GM21786 (cell line): Measurements from ENCODE around the gene CEP350.
A peak's percentile ranks its signal among the peaks of the same experiment; 100 is the strongest.

ENCODE experiments used
- ATAC-seq: cut with Tn5 transposase; IDR thresholded peaks from one replicate; pipeline ENCODE4 v1.9.1; 2021; ENCODE audit not compliant: unreplicated experiment

CEP350 gene

DNA sequence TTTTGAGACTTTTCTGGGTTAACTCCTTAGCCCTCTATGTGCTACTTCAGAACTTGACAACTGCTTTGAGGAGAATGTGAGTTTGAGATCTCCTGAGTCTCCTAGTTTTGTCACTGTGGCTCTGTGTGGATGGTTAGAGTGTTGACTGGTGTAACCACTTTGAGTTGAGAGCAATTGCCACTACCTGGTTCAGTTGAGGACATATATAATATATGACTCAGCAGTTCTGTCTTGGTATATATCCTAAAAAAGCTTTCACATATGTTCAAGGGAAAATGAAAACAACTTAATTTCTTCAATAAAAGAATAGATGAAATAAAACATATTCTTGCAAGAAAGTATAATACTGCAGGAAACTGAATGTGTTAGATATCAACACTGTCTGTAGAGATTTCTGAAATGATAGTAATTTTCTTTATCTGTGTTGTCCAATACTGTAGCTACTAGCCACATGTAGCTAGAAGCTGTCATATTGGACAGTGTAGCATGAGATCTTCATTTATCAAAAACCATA lies 103.3 kb downstream of the CEP350 start:
- peak; percentile 60 for ATAC-seq

DNA sequence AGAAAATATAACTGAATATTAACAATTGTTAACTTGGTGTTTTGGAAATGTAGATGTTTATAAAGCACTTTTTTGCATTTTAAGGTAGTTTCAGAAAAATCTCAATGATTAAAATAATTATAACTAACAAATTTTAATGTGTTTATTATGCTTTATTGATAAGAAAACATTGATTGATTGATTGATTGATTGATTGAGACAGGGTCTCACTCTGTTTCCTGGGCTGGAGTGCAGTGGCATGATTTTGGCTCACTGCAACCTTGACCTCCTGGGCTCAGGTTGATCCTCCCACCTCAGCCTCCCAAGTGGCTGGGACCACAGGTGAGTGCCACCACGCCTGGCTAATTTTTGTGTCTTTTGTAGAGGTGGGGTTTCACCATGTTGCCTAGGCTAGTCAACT lies 106.4 kb downstream of the CEP350 start:
- ATAC-seq: no peak

DNA sequence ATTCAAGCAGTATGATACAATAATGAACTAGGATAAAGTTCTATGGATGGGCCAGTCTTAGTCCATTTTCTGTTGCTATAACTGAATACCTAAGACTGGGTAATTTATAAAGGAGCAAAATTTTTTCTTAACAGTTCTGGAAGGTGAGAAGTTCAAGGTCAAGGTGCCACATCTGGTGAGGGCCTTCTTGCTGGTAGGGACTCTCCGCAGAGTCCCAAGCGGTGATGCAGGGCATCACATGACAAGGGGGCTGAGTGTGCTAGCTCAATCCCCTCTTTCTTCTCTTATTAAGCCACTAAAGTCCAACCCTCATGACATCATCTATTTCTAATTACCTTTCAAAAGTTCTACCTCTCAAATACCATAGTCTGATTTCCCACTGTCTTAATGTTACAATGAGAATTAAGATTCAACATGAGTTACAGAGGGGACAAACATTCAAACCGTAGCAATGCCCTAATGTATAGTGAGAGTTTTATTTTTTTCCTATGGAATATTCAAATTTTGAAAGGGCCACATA lies 107.9 kb downstream of the CEP350 start:
- no peak for ATAC-seq

DNA sequence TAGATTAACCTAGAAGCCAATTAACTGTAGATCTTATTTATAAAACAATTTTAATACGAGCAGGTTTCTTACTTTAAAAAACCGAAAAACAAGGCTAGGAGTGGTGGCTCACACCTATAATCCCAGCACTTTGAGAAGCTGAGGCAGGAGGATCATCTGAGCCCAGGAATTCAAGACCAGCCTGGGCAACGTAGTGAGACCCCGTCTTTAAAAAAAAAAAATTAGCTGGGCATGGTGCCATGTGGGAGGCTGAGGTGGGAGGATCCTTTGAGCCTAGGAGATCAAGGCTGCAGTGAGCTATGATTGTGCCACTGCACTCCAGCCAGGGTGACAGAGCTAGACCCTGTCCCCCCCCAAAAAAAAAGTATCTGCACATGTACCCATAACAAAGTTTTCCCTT lies 110.8 kb downstream of the CEP350 start:
- ATAC-seq: no peak

DNA sequence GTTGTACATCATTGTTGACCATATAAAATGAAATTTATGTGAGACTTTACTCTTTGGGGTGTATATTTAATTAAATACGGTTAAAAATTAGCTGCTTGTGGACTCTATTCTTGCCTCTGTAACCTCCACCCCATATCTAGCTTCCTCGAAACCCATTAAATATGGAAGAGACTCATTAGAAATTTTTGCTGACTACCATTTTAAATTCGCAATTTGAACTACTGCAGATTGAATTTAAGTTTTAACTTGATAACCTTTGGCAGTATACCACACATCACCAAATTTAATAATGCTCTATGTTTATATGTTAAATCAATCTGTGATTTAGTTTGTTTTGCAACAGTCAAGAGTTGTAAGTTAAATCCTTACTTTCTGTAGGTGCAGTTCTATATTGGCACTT lies 111.5 kb downstream of the CEP350 start:
- no peak for ATAC-seq

DNA sequence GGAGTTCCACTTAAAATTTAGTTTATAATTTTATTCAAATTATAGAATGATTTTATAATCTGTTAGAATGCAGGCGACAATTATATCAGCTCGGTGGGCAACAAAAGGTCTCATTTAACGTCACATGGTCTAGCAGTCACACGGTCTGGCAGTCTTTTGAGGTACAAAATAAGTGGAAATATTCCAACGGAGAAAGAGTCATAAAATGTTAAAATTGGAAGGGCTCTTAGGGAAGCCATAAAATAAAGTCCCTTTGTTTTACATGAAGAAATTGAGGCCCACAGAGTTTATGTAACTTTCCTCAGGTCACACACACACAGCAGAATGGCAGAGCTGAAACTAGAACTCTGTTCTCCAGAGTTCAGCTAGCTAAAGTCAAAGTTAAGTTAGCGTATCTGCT lies 115.7 kb downstream of the CEP350 start:
- ATAC-seq: no peak

DNA sequence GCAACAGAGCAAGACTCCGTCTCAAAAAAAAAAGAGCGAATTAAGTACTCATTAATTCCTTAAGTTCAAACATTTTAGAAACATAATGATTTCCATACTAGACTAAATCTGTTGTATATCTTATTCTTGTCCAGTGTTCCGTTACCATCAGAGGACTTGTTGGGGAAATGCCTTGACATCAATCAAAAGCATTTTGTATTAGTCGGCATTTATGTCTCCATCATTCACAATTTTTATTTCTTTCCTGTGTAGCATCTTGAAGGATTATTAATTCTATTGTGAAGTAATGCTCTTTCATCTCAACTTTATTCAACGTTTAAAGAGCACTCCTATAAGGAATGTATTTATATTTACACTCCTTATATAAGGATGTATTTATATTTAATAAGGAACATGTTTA lies 117.1 kb downstream of the CEP350 start:
- ATAC-seq: no peak

DNA sequence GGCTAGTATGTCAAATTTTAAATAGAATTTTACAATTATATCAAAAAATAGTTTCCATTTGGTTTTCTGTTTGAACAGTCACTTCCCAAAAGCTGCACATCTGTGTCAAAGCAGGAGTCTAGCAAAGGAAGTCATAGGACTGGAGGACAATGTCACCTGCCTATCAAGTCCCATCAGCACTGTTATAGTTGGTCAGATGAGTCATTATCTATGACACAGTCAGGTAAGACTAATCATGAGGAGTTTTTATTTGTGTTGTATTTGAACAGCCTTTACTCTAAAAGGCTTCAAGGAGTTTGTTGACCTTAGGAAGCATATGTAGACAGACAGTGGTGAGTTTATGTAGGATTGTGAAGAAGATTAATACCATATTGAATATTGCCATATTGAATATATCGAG lies 125.8 kb downstream of the CEP350 start:
- ATAC-seq: no peak

DNA sequence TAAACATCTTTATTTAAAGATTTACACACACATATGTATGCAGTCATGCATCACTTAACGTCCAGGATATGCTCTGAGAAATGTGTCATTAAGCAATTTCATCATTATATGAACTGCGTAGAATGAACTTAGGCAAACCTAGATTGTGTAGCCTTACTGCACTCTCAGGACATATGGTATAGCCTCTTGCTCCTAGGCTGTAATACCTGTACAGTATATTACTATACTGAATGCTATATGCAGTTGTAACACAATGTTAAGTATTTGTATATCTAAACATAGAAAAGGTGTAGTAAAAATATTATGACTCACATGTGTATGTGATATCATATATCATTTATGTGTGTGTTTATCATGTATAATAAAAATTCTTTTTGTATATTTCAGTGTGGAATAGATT lies 126.9 kb downstream of the CEP350 start:
- ATAC-seq: no peak

DNA sequence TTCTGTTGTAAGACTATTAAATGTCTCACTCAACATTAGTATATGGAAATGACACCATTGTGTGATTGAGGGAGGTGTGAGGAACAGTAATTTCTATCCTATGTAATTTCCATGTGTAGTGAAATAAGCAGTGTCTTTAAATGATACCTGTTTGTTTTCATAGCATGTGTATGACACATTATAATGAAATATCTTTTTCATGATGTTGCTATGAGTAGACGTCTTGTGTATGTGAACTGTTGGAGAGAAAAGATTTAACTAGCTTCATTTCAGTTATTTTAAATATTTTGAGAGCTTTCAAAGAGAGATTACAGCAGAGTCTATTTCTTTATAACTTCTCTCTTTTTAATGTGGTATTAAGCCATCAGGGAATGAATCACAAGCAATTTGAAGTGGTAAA lies 128.6 kb downstream of the CEP350 start:
- ATAC-seq: no peak

DNA sequence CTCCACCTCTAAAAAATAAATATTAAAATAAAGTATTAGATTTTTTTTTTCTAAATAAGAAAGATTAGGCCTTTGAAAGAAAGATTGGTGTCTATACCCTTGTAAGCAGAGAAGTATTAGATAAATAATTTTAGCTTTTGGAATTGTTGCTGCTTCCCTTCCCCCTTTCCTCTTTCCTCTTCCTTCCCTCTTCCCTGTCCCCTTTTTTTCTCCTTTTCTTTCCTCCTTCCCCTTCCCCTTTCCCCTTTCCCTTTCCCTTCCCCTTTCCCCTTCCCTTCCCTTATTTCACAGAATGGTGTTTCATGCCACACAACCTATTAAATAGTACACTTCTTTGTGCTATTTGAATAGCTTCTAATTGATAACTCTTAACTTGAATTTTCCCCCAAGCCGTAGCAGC lies 130.3 kb downstream of the CEP350 start:
- ATAC-seq: no peak

DNA sequence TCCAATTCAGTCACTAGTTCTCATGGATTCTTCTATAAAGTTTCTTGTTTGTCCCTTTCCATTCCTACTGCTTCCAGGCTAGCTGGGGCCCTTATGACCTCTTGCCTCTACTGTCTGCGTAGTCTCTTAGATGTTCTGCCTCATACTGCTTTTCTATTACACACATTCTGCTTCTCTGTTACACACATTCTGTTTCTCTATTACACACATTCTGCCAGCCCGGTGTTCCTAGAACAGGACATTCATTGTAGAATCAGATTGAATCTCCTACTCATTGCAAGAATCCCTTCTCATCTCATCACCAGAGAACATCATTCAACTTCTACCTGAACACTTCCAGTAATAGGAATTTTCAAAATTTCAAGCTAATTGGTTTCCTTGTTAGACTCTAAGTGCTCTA lies 130.7 kb downstream of the CEP350 start:
- ATAC-seq: no peak

DNA sequence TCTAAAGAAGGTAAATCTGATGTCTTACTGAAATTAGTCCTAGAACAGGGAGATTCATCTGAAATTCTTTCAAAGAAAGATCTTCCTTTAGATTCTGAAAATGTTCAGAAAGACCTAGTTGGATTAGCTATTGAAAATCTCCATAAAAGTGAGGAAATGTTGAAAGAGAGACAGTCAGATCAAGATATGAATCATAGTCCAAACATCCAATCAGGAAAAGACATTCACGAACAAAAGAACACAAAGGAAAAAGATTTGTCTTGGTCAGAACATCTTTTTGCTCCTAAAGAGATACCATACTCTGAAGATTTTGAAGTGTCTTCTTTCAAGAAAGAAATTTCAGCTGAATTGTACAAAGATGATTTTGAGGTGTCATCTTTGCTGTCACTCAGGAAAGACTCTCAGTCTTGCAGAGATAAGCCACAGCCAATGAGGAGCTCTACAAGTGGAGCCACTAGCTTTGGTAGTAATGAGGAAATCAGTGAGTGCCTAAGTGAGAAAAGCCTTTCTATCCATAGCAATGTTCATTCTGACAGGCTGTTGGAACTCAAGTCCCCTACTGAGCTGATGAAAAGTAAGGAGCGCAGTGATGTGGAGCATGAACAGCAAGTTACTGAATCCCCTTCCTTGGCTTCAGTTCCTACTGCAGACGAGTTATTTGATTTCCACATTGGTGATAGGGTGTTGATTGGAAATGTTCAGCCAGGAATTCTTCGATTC lies 138.5 kb downstream of the CEP350 start:
- no peak for ATAC-seq

DNA sequence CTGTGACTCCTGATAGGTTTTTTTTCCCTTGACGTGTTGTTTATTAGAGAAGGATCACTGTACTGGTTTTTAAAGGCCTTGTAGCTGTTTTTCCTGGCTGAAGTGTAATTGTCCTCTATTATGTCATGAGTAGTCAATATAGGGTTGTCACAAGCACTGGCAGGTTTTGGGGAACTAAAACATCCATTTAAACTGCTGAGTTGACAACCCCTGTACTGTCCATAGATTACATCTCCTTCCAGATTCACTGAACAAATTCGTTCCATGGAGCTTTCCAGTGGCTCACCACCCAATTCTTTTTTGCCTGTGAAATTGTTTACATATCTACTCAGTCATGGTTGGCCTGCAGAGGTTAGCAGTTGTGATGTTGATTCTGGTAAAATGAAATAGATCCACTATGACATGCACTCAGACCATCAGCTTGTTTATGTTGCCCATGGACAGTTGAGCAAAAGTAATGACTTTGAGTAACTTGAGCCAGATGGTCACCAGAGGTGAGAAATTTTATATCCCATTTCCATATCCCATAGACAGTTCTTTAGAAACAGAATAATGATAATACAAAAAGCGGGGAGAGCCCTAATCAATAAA lies 140.2 kb downstream of the CEP350 start:
- ATAC-seq: no peak

DNA sequence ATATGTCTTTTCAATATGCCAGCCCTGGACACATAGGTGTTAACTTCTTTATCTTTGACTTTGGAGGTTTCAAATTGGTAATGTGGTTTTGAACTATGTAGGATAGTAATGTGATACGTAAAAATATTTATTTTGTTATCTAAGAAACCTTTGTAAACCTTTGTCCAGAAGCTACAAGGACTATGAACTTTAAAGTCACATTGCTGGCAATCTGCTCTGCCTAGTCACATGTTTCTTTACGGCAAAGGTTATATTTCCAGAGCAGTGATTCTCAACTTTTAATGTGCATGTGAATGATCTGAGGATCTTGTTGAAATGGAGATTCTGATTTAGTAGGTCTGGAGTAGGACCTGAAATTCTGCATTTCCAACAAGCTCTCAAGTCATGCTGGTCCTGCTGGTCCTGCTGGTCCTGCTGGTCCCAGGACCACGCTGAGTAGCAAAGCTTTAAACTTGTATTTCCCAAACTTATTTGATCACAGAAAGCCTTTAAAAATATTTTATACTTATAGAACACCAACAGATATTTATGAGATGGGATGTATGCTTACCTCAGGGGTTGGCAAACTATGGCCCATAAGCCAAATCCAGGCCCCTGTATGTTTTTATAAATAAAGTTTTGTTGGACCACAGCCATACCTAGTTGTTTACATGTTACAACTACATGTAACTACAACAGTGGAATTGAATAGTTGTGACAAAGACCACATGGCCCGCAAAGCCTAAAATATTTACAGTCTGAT lies 142.1 kb downstream of the CEP350 start:
- ATAC-seq: no peak

DNA sequence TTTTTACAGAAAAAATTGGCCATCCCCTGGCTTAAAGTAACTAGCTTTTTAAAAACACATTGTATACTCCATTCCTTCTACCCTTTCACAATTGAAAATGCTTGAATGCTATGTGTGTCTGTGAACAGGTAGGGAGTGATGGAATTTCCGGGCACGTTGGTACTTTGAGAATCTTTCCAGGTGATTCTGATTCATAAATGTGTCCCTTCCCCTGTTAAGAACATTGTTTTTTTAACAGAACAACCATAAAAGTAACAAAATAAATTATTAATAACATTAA lies 142.7 kb downstream of the CEP350 start:
- no peak for ATAC-seq

DNA sequence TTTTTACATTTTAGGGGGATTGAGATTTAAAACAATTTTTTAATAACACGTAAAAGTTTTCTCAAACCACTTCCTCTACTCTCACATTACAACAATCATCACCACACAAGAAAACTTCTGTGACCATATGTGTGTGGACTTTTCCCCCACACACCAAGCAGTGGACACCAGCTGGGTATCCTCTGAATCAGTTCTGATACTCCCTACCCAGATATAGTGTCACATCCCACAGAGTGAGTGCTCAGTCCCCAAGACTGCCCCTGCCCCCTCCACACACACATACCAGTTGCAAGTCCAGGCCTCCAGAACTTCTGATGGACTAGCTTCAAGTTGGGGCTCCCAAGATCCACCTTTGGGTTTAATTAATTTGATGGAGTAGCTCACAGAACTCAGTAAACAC lies 146.8 kb downstream of the CEP350 start:
- no peak for ATAC-seq

DNA sequence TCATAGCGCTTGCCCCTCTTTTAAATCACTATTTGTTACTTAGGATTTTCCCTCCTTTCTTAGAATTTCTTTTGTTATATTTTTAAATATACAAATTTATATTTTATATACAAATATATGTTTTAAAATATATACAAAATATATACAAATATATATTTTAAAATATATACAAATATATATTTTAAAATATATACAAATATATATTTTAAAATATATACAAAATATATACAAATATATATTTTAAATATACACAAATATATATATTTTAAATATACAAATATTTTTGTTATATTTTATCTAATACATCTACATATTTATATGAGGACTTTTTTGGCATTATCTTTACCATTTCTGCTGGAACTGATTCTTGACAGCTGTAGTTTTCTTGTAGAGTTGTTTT lies 149.2 kb downstream of the CEP350 start:
- no peak for ATAC-seq

DNA sequence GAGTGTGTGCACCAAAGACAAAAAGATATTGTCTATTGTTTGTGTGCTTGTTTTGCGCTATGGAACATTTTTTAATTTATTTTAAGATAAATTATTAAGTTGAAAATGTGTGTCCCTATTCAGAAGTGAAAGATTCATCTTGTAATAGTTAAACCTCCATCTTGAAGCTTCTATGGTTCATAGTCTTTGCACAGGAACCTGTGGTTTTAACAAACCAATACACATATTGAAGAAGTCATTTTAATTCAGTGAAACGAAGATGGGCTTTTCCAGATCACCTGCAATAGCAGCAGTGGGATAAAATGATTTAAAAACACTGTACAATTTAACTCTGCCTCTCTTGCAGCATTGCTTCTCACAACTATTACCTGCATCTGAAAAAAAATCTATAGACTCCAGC lies 157.5 kb downstream of the CEP350 start:
- ATAC-seq: no peak

DNA sequence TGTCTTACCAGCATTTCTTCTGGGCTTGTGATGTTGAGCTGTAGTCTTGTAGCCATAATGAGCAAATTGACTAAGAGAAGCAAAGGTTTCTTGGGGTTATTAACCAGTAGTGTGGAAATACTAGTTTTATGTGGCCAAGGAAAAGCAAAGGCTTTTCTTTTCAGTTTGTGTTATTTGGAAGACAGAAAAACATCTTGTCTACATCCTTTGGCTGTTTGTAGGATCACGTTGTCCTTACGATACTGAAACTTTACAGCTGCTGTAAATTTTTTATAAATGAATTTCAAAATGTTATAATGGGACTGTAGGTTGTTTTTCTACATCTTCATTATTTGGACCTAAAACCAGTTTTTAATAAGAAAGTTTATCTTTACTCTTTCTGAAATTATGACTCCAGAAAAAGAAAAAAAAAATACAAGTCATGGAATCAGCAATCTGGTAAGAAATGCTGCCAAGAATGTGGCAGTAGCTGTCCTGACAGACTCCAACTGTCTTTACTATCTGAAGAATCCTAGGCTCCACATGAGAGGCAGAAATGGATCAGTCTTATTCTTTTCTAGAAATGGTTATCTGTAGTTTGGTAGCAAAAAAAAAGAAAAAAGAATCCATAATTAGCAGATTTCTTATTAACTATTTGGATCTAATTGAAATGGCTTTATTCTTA lies 158.5 kb downstream of the CEP350 start:
- ATAC-seq: no peak

DNA sequence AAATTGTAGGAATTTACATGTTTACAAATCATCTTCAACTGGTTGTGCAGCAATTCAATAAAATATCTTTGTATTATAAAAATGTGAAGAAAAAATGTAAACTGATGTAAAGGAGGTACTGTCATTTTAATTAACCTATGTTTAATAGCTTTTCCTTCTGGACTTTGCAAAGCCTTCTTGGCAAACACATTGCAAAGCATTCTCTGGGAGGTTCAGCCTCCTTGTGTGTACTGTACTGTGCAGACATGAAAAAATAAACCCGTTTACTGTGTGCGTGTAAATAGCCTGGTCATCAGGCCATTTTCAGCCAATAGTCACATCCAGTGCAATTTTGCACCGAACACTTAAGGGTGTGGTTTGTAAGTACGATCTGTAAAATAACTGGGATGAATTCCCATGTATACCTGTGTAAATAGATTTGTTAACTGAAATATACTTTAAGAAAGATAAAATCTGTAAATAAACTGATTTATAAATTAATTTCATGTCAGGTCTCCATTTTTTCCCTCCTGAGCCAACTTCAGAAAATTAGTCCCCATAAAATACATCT lies 159.9 kb downstream of the CEP350 start:
- no peak for ATAC-seq
